Left ventricle myocardium inferior (tissue), 1 donor: ENCODE results near the gene RGMB. TPM values are rescaled to one million over a fixed set of nuclear protein-coding genes. Genes with fewer than 3 reads are reported as not detected.

Source experiments
- DNase-seq: peaks from one replicate; pipeline ENCODE4 v3.0.0-alpha.2; 2020
- H3K27ac ChIP-seq: fragments of 200-600 bp; replicated peaks from 2 replicates; pipeline ENCODE4 v1.8.0; 2021
- H3K27me3 ChIP-seq: fragments of 200-600 bp; 2 replicates; pipeline ENCODE4 v1.8.0; 2021; ENCODE audit warnings: low read depth
- H3K36me3 ChIP-seq: fragments of 200-600 bp; 2 replicates; pipeline ENCODE4 v1.8.0; 2021
- H3K4me1 ChIP-seq: fragments of 200-600 bp; 2 replicates; pipeline ENCODE4 v1.8.0; 2021
- H3K4me3 ChIP-seq: fragments of 200-600 bp; 2 replicates; pipeline ENCODE4 v1.8.0; 2021; ENCODE audit warnings: mild to moderate bottlenecking, moderate library complexity
- H3K9me3 ChIP-seq: fragments of 200-600 bp; replicated peaks from 2 replicates; pipeline ENCODE4 v1.8.0; 2021
- intact Hi-C: fragments of 100-400 bp; cut with micrococcal nuclease; formaldehyde crosslinking; loops from one replicate; pipeline ENCODE4 v1.11.0; 2022
- total RNA-seq: library from RNA; stranded (reverse); fragmentation: NEBNext Ultra II Directional; extraction: Animal tissue kit (Norgen Biotek cat#: 25700); gene quantifications from one replicate; pipeline ENCODE4 v1.2.1, GENCODE V29; 2021
- TF ChIP-seq, protein P1 (sequence below): fragments of 200-600 bp; IDR thresholded peaks from 2 replicates; pipeline ENCODE4 v1.8.0; 2021; ENCODE audit warnings: antibody characterized with exemption, mild to moderate bottlenecking, borderline replicate concordance
- donor health status: DM: no; HTN: yes; CAD: no; lungs with severe emphysema.

The RGMB gene
- total RNA-seq, 1 donor from 2014 or later = 13.0 TPM

DNA sequence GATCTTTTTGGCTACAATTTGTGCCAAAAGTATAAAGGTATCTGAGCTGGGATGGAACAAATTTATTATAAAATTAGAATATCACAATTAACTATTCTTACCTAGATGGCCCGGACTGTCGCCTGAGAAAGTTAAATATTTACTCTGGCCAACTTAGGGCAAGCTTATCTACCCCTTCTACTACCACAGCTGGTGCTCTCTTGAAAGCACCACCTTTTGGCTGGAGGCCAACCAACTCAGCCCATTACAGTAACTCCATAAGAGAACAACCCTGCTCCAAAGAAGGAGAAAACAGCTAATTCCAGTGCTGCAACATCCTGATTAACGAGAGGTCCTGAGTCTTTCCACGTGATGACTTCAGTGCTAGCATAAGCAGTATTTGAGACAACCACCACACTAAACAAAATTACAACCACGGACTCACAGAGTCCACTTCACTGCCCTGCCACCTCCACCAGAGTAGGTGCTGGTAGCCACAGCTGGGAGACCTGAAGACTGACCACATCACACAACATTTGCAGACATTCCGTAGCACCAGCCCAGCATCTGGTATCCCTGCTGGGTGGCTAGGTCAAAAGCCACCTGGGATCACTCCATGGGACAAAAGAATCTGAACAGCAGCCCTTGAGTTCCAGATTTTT is 43.2 kb downstream of the RGMB start:
- TF ChIP-seq, protein P1, sequence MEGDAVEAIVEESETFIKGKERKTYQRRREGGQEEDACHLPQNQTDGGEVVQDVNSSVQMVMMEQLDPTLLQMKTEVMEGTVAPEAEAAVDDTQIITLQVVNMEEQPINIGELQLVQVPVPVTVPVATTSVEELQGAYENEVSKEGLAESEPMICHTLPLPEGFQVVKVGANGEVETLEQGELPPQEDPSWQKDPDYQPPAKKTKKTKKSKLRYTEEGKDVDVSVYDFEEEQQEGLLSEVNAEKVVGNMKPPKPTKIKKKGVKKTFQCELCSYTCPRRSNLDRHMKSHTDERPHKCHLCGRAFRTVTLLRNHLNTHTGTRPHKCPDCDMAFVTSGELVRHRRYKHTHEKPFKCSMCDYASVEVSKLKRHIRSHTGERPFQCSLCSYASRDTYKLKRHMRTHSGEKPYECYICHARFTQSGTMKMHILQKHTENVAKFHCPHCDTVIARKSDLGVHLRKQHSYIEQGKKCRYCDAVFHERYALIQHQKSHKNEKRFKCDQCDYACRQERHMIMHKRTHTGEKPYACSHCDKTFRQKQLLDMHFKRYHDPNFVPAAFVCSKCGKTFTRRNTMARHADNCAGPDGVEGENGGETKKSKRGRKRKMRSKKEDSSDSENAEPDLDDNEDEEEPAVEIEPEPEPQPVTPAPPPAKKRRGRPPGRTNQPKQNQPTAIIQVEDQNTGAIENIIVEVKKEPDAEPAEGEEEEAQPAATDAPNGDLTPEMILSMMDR = no peak
- Histone ChIP-seq H3K4me3 (no peak overlapping the region), H3K9me3 (peaks cover 16% of the 10 kb centered on the region), H3K4me1 (no peaks in the 10 kb centered on the region), H3K27me3 (no peaks in the 10 kb centered on the region), H3K27ac (no peak overlapping the region), H3K36me3 (peaks cover 2% of the 10 kb centered on the region)
- no peak for DNase-seq
- intact Hi-C loops = no loop called here

DNA sequence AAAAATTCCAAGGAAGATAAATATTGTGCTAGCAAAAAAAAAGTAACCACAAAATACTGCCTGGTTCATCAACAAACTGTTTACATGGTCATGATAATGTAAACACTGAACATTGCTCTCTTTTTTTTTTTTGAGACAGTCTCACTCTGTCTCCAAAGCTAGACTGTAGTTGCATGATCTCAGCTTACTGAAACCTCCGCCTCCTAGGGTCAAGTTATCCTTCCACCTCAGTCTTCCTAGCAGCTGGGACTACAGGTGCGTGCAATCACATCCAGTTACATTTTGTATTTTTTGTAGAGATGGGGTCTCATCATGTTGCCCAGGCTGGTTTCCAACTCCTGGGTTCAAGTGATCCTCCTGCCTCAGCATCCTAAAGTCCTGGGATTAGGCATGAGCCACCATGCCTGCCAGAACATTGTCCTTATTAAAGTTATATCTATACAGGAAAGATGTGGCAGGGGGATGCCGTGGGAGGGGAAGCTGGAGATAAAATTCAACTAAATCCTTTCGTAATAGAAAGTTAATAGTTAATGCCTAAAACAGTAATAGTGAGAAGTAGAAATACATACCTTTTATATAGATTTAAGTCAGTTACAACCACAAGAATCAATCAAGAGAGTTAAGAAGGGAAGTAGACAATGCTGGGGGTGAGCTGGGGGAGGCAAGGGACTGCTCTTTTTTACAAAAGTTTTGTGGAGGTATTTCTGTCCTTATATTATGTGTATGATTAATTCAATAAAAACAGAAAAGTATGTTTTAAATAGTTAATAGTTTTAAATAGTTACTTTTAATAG is 52.3 kb downstream of the RGMB start:
- Histone ChIP-seq H3K36me3 (peaks cover 1% of the 10 kb centered on the region), H3K27me3 (no peaks in the 10 kb centered on the region), H3K27ac (no peak overlapping the region), H3K4me1 (no peaks in the 10 kb centered on the region), H3K4me3 (no peak overlapping the region), H3K9me3 (peaks cover 8% of the 10 kb centered on the region)
- DNase-seq = no peak
- intact Hi-C loops = loop anchor here (10.0 kb wide), 1 partner anchor 1591 kb away; no protein-coding TSS in a partner anchor
- TF ChIP-seq, protein P1 = no peak

DNA sequence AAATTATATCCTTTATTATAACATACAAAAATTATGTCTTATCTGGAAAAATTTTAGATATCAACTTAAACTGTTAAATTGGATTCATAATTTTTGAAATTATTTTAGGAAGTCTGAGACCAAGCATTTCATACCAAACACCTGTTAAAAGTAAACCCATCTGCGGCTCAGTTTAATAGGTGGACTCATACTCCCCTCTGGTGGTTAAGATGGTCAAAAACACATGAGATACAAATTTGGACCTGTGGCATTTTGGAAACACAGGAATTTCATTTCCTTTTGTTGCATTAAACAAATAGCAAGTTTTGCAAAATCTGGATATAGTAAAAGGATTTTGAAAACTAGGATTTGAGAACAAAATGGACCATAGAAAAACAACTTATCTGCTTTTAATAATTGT is 53.7 kb downstream of the RGMB start:
- Histone ChIP-seq H3K27me3 (no peaks in the 10 kb centered on the region), H3K4me1 (no peaks in the 10 kb centered on the region), H3K36me3 (no peaks in the 10 kb centered on the region), H3K27ac (no peak overlapping the region), H3K9me3 (no peaks in the 10 kb centered on the region), H3K4me3 (no peak overlapping the region)
- TF ChIP-seq, protein P1 = peak; percentile 60
- no peak for DNase-seq
- intact Hi-C loops = loop anchor here (10.0 kb wide), 1 partner anchor 1592 kb away; no protein-coding TSS in a partner anchor

DNA sequence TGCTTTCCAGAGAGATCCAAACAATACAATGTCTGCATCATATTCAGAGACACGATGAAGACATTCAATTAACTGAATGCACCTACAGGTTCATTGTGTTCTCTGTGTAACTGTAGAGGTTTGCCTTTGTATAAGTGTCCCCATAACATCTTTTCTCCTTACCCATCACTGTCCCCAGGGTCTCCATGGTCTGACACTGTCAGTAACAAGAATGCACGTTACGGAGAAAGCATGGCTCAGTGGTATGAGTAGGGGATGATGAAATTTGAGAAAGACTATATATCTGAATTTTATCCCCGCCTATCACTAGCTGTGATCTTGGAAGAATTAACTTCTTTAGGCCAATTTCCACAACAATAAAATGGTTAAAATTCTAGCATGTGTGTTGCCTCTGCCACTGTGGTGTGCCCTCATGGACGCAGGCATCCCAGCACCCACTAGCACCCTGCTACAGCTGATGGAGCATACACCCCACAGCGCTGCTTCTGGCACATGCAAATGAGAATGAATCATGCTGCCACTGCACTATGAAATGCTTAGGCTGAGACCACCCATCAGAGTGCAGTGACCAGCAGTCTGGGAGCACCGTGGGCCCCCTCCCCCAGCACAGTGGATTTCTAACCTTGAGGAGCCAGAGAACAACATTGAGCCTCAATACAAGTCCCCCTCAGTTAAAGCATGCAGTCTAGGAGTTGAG is 54.3 kb downstream of the RGMB start:
- Histone ChIP-seq H3K27me3 (no peaks in the 10 kb centered on the region), H3K36me3 (no peaks in the 10 kb centered on the region), H3K4me3 (no peak overlapping the region), H3K27ac (no peak overlapping the region), H3K4me1 (no peaks in the 10 kb centered on the region), H3K9me3 (no peaks in the 10 kb centered on the region)
- DNase-seq = no peak
- TF ChIP-seq, protein P1 = no peak
- intact Hi-C loops = loop anchor here (10.0 kb wide), 1 partner anchor 1593 kb away; no protein-coding TSS in a partner anchor

DNA sequence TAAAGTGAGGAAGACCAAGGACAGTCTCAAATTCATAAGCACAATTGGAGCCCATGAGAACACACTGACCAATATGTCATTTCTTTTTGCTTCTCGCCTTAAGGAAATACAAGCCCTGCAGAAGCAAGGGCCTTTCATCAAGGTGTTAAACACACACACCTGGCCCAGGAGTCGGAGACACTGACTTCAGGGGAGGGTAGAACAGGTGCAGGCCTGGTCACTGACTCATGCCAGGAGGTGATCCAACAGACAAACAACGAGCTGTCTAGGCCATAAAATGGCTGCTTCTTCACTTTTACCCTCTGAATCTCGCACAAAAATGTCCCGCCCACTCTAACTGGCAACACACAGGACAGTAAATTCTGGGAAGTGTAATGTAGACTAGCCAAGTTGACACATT is 62.7 kb downstream of the RGMB start:
- Histone ChIP-seq H3K36me3 (no peaks in the 10 kb centered on the region), H3K27me3 (no peaks in the 10 kb centered on the region), H3K9me3 (no peaks in the 10 kb centered on the region), H3K4me1 (no peaks in the 10 kb centered on the region), H3K27ac (no peak overlapping the region), H3K4me3 (no peak overlapping the region)
- TF ChIP-seq, protein P1 = no peak
- intact Hi-C loops = no loop called here
- DNase-seq = no peak
